Ammon's horn (tissue), 1 donor: ENCODE data around the gene BNC2.
"Not testable (repeated sequence)": the region's sequence is repeated elsewhere in the genome, so short reads cannot be mapped to it uniquely, and the experiment has no call there.

Experiments
- DNase-seq: peaks from one replicate; pipeline ENCODE4 v3.0.0-alpha.2; 2016; ENCODE audit warnings: low spot score

The BNC2 gene, protein sequence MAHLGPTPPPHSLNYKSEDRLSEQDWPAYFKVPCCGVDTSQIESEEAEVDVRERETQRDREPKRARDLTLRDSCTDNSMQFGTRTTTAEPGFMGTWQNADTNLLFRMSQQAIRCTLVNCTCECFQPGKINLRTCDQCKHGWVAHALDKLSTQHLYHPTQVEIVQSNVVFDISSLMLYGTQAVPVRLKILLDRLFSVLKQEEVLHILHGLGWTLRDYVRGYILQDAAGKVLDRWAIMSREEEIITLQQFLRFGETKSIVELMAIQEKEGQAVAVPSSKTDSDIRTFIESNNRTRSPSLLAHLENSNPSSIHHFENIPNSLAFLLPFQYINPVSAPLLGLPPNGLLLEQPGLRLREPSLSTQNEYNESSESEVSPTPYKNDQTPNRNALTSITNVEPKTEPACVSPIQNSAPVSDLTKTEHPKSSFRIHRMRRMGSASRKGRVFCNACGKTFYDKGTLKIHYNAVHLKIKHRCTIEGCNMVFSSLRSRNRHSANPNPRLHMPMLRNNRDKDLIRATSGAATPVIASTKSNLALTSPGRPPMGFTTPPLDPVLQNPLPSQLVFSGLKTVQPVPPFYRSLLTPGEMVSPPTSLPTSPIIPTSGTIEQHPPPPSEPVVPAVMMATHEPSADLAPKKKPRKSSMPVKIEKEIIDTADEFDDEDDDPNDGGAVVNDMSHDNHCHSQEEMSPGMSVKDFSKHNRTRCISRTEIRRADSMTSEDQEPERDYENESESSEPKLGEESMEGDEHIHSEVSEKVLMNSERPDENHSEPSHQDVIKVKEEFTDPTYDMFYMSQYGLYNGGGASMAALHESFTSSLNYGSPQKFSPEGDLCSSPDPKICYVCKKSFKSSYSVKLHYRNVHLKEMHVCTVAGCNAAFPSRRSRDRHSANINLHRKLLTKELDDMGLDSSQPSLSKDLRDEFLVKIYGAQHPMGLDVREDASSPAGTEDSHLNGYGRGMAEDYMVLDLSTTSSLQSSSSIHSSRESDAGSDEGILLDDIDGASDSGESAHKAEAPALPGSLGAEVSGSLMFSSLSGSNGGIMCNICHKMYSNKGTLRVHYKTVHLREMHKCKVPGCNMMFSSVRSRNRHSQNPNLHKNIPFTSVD

DNA sequence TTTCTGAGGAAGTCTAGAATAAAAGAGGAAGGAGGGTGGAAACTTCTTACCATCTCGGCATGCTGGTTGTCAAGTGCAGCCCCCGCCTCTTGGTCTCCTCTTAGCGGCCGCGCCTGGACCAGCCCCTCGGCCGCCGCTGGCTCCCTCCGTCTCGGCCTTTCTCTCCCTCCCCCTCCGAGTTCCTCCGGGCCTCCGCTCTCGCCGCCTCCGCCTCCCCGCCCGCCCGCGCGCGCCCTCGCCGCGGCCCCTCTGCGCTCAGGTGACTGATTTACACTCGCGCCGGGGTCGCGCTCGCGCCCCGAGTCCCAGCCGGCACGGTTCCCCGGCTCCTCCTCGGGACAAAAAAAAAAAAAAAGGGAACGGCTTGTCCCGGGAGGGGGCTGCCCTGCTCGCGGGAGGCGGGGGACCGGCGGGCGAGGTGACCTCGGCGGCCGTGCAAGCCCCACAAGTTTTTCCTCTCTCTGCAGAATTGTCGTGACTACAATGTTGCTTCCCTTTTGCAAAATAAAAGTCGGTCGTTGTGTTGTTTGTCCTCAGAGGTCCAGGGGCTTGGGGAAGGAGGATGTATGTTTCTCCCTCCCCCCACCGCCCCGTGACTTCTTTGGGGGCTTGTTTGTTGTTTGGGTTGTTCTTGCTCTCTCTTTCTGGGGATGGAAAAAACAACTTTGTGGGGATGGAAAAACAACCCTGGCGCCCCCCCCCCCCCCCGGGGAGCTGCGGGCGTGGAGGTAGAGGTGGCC, at the start of gene BNC2:
TSS of gene BNC2 (minus strand) at position 75 of the 740 bp plus-strand sequence. CDS start at position 53, 22 bp downstream.
- DNase-seq, result peak; percentile 49

- DNase-seq, result no peak
These were observed 48.5 kb upstream of the BNC2 start for GRCh38 chr9:16918920-16919319.

DNA sequence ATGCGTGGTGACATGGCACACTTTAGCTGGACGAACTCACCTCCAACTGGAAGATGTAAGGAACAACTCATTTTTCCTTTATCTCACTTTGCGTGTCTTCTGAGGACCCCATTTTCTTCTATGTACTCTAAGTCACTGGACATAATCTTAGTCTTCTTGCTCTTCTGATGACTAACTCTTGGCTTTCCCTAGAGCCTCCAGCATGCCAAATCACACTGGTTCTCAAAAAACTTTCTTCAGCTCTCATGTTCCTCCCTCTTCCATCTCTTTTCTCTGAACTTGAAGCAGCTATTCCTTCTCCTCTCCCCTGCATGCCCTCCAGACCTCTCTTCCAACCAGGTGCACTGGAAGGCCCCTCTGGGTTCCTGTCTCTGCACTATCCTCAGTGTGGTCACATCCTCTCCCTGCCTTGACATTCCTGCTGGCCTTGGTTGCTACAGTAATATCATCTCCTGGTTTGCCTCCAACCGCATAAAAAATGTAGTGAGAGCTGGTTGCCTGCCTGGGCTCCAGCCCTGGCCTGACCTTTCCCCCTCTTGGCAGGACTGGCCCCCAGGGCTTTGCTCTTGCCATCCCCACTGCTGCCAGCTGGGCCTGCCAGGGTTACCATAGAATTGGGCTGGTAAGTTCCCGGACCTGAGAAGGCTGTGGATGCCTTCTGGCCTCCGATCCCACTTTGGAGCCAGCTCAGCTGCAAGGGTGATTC, 44.8 kb upstream of the BNC2 start:
- peak; percentile 10 for DNase-seq

GRCh38 chr9:16912197-16912596, 41.7 kb upstream of the BNC2 start:
- no peak for DNase-seq

DNA sequence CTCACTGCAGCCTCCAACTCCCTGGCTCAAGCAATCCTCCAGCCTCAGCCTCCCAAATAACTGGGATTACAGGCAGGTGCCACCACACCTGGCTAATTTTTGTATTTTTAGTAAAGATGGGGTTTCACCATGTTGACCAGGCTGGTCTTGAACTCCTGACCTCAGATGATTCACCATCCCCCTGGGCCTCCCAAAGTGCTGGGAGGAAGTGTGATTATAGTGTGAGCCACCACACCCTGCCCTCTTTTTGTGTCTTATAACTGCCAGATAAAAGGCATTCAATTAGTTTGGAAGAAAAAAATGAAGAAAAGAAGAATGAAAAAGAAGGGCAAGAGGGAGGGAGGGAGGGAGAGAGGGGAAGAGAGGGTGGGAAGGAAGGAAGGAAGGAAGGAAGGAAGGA, 37.7 kb upstream of the BNC2 start:
- not testable (repeated sequence) for DNase-seq

DNA sequence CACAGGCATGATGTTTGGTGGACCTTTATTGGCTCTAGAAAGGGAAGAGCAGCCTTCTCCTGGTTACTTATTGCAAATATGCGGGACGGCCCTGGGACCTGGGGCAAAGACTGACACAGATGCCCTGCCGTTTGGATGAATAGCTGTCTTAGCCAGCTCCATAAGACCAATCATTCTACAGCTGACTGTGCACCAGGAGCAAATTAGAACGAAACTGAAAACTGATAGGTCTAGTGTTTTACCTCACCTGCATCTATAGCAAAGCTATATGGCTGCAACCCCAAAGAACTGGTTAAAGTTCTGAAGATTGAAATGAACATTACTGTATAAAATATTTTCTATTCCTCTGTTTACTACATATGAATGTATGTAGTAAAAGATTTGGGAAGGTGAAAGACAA, 34.2 kb upstream of the BNC2 start:
- no peak for DNase-seq

DNA sequence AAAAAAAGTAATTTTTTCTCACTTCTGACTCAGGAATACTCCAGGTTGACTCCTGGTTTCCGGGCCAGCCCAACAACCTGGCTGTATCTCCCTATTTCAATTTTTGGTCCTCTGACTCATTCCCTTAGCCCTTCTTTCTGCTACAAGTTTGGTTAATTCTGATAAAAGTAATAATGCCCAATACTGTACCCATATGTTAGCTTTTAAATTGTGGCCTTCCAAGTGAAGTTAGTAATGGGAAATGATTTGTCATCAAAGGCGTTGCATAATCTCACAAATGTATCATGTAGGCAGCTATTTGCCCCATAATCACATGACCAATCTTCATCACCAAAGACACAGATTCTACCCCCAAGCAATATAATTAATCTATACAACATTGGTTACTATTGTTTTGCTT, 31.1 kb upstream of the BNC2 start:
- DNase-seq, result no peak

DNA sequence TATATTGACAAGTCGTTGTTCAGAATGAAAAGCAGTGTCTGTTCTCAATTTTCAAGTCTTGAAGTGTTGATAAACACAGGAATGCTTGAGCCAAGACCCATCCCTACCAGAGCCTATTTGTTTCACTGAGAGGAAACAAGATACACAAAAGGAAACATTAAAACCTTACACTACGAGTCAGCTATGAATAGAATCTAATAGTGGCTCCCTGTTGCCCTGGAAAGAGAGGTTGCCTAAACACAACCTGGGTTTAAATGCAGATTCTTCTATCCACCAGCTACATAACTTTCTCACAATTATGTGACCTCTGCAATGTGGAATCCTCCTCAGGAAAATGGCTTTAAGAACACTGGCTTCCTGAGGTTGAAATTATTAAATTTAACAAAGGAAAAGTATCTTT, 29.1 kb upstream of the BNC2 start:
- DNase-seq, result no peak

GRCh38 chr9:16898464-16898863, 28.0 kb upstream of the BNC2 start:
- no peak for DNase-seq

GRCh38 chr9:16888594-16888993, 18.1 kb upstream of the BNC2 start:
- no peak for DNase-seq

GRCh38 chr9:16885931-16886330, 15.5 kb upstream of the BNC2 start:
- DNase-seq, result no peak

GRCh38 chr9:16884952-16885513, 14.6 kb upstream of the BNC2 start:
- DNase-seq, result peak; percentile 21

- DNase-seq, result no peak
These were observed 13.9 kb upstream of the BNC2 start for GRCh38 chr9:16884373-16884772.

DNA sequence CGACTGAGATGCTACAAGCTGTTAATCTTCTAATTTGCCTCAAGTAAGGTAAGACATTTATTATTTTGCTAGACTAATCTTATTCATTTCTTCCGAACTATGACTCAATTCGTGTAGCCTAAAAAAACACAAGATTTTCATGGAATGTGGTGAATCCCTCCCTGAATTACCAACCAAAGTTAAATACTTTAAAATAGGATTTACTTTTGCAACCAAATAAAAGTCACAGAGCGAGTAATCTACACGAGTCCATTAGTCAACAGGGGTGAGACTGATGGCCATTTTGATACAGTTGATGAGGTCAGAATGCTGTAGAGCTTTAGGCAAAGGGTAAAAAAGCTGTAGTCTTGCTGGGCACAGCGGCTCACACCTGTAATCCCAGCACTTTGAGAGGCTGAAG, 13.1 kb upstream of the BNC2 start:
- DNase-seq, result no peak

DNA sequence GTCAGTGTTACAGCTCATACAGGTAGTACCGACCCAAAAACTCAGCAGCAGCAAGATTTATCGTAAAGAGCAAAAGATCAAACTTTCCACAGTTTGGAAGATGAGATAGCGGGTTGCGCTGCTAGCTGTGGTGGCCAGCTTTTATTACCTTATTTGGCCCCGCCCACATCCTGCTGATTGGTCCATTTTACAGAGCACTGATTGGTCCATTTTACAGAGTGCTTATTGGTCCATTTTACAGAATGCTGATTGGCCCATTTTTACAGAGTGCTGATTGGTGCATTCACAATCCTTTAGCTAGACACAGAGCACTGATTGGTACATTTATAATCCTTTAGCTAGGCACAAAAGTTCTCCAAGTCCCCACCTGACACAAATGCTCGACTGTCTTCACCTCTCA, 12.0 kb upstream of the BNC2 start:
- DNase-seq, result not testable (repeated sequence)

DNA sequence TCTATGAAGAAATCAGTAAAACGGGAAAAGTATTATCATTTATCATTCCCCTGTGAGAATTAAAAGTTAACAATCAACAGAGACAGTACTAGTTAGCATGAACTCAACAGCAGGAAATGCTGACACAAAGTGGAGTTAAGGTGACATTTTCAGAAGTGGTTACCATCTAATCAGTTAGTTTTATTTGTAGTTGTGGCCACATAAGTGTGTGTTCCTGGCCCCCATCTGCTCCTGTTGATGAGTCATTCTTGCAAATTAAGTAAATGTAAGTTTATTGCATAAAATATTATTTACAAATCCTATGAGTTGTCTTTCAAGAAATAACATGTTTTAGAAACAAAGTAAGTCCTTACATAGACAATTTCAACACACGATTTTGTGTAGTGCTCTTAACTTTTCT, 8.9 kb upstream of the BNC2 start:
- no peak for DNase-seq

- DNase-seq, result no peak
These were observed 6.8 kb upstream of the BNC2 start for GRCh38 chr9:16877256-16877655.

DNA sequence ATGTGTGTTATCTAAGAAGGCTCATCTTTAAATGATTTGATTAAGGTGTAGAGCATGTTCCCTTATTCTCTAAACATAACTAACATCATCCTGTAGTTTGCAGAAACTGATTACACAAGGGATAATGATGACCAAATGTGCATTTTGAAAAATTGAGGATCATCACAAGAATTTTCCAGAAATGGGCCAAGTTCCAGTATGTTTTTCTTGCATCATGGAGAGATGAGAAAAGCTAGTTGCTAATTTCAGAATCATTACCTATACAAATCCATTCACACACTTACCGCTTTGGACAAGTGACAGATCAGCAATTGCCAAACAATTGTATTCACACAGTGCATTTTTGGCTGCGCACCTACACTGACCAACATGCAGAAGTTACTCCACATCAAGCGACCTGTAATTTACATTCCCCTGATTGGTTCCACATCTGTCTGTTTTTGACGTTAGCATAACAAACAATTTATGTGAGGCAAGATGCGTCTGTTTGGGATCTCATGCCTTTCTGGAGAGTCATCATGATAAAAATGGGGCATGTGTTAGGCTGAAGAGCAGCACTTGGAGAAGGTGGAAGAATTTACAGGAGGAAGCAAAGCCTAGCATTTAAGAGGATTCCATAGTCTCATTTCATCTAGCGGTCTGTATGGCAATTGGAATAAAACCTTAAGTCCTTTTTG, 2.8 kb upstream of the BNC2 start:
- no peak for DNase-seq

GRCh38 chr9:16871336-16872151, 1.1 kb upstream of the BNC2 start:
- DNase-seq, result peak; percentile 55
